ENCODE results near the gene CARD11. TPM values are rescaled to one million over a fixed set of nuclear protein-coding genes. Genes with fewer than 3 reads are reported as not detected.

The CARD11 gene
- total RNA-seq, 1 donor from 2014 or later = 0.37 TPM

DNA sequence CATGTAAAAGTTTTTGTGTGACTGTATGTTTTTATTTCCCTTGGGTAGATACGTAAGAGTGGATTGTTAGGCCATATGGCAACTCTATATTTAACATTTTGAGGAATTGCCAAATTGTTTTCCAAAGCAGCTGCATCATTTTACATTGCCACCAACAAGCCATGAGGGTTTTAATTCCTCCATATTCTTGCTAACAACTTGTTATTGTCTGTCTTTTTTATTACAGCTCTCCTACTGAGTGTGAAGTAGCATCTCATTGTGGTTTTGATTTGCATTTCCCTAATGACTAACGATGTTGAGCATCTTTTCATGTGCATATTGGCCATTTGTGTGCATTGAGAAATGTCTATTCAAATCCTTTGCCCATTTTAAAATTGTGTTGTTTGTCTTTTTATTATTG lies 94.9 kb downstream of the CARD11 start:
- TF ChIP-seq, protein P1, sequence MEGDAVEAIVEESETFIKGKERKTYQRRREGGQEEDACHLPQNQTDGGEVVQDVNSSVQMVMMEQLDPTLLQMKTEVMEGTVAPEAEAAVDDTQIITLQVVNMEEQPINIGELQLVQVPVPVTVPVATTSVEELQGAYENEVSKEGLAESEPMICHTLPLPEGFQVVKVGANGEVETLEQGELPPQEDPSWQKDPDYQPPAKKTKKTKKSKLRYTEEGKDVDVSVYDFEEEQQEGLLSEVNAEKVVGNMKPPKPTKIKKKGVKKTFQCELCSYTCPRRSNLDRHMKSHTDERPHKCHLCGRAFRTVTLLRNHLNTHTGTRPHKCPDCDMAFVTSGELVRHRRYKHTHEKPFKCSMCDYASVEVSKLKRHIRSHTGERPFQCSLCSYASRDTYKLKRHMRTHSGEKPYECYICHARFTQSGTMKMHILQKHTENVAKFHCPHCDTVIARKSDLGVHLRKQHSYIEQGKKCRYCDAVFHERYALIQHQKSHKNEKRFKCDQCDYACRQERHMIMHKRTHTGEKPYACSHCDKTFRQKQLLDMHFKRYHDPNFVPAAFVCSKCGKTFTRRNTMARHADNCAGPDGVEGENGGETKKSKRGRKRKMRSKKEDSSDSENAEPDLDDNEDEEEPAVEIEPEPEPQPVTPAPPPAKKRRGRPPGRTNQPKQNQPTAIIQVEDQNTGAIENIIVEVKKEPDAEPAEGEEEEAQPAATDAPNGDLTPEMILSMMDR (conservative IDR thresholded peaks at IDR 0.05) = no peak
- Mint-ChIP-seq H3K36me3 (ENCODE audit: low read depth) (peaks cover 5% of the 10 kb centered on the region), H3K9me3 (peaks cover 13% of the 10 kb centered on the region), H3K4me1 (no peaks in the 10 kb centered on the region), H3K27ac (ENCODE audit: unreplicated experiment) (no peak overlapping the region), H3K27me3 (ENCODE audit: low read depth) (peaks cover 10% of the 10 kb centered on the region), H3K4me3 (no peak overlapping the region)
- DNase-seq (ENCODE audit: low read depth, low spot score) = no peak

DNA sequence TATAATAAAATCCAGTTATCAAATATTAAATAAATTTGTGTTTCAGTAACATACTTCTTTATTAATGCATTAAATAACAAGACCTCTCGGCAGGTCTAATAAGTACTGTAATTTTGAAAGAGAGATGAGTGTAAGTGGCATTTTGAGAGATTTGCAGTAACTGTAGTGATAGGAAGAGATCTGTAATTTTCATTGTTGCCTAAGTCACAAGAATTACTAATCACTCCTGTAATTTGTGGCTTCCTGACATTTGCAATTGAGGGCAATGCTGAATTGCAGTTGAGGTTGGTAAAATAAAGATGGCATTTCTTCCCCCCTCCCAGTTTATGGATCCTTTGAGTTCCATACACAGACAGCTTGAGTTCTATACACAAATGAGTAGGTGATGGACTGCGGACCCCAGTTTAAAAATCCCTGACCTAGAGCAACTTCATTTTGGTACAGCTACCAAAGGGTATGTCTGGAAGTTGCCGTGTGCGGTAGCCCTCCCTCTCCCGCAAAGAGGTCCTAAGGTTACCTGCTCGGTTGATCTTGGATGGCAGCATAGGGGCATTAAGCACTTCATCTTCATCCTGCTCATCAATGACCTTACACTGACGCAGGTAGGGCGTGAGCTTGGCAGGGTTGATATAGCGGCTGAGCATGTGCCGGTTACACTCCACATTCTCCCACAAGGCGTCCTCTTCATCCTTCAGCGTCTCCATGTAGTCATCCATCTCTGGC lies 96.4 kb downstream of the CARD11 start:
- peaks cover 16% of the 10 kb centered on the region for H3K27me3 Mint-ChIP-seq (ENCODE audit: low read depth)
- H3K36me3 Mint-ChIP-seq (ENCODE audit: low read depth) = peaks cover 5% of the 10 kb centered on the region
- H3K4me1 Mint-ChIP-seq = no peaks in the 10 kb centered on the region
- H3K9me3 Mint-ChIP-seq = peaks cover 13% of the 10 kb centered on the region
- DNase-seq (ENCODE audit: low read depth, low spot score) = no peak
- no peak overlapping the region for H3K4me3 Mint-ChIP-seq
- H3K27ac Mint-ChIP-seq (ENCODE audit: unreplicated experiment) = no peak overlapping the region
- TF ChIP-seq, protein P1 (conservative IDR thresholded peaks at IDR 0.05) = no peak

- H3K4me3 Mint-ChIP-seq = no peak overlapping the region
- no peak overlapping the region for H3K27ac Mint-ChIP-seq (ENCODE audit: unreplicated experiment)
- H3K4me1 Mint-ChIP-seq = no peaks in the 10 kb centered on the region
- H3K27me3 Mint-ChIP-seq (ENCODE audit: low read depth) = peaks cover 33% of the 10 kb centered on the region
- peaks cover 10% of the 10 kb centered on the region for H3K9me3 Mint-ChIP-seq
- peaks cover 2% of the 10 kb centered on the region for H3K36me3 Mint-ChIP-seq (ENCODE audit: low read depth)
- DNase-seq (ENCODE audit: low read depth, low spot score) = no peak
- TF ChIP-seq, protein P1 (conservative IDR thresholded peaks at IDR 0.05) = no peak
Measured at GRCh38 chr7:2945171-2945570, 98.5 kb downstream of the CARD11 start.

GRCh38 chr7:2944739-2945138 lies 98.9 kb downstream of the CARD11 start:
- DNase-seq (ENCODE audit: low read depth, low spot score) = no peak
- peaks cover 10% of the 10 kb centered on the region for H3K9me3 Mint-ChIP-seq
- TF ChIP-seq, protein P1 (conservative IDR thresholded peaks at IDR 0.05) = no peak
- no peaks in the 10 kb centered on the region for H3K4me1 Mint-ChIP-seq
- no peak overlapping the region for H3K4me3 Mint-ChIP-seq
- peaks cover 38% of the 10 kb centered on the region for H3K27me3 Mint-ChIP-seq (ENCODE audit: low read depth)
- no peak overlapping the region for H3K27ac Mint-ChIP-seq (ENCODE audit: unreplicated experiment)
- H3K36me3 Mint-ChIP-seq (ENCODE audit: low read depth) = no peaks in the 10 kb centered on the region

DNA sequence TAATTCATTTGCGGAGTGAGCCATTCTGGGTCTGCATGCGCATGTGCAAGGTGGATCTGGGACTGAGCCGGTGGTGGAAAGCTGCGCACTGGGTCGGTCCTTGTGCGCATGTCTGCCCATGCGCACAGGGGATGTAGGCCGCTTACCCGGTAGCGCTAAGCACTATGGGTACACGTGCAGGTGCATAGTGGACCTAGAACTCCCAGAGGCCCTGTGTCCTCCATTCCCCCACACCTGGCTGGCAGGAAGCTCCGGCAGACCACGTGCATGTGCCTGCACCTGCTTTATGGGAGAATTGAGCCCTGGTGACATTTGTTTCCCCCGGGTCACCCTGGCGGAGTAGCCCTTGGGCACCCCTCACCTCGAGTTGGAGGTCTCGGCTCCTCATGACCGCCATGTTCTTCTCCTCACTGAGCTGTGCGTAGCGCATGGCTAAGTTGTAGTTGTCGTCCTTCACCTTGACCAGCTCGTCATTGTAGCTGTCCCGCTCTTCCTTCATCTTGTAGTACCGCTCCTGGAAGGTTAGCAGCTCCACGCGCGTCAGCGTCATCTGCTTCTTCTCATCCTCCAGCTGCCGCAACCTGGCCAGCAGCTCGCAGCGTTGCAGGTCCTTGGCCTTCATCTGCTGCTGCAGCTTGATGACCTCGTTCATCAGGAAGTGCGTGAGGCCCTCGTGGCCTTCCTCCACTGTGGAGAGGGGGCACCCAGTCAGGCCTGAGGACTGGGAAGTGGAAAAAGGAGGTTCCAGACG lies 99.6 kb downstream of the CARD11 start:
- Mint-ChIP-seq H3K4me1 (no peaks in the 10 kb centered on the region), H3K4me3 (no peak overlapping the region), H3K36me3 (ENCODE audit: low read depth) (no peaks in the 10 kb centered on the region), H3K9me3 (peaks cover 5% of the 10 kb centered on the region), H3K27me3 (ENCODE audit: low read depth) (peaks cover 45% of the 10 kb centered on the region), H3K27ac (ENCODE audit: unreplicated experiment) (no peak overlapping the region)
- no peak for DNase-seq (ENCODE audit: low read depth, low spot score)
- TF ChIP-seq, protein P1 (conservative IDR thresholded peaks at IDR 0.05) = no peak

Measured in neural crest cell (in vitro differentiated cells).